NCI-H2196 (cell line): ENCODE data around the gene ADK.

Experiments
- DNase-seq: peaks from one replicate; lab custom pipeline; 2025; ENCODE audit not compliant: unreplicated experiment; lab: John Stamatoyannopoulos, UW

Gene ADK

DNA sequence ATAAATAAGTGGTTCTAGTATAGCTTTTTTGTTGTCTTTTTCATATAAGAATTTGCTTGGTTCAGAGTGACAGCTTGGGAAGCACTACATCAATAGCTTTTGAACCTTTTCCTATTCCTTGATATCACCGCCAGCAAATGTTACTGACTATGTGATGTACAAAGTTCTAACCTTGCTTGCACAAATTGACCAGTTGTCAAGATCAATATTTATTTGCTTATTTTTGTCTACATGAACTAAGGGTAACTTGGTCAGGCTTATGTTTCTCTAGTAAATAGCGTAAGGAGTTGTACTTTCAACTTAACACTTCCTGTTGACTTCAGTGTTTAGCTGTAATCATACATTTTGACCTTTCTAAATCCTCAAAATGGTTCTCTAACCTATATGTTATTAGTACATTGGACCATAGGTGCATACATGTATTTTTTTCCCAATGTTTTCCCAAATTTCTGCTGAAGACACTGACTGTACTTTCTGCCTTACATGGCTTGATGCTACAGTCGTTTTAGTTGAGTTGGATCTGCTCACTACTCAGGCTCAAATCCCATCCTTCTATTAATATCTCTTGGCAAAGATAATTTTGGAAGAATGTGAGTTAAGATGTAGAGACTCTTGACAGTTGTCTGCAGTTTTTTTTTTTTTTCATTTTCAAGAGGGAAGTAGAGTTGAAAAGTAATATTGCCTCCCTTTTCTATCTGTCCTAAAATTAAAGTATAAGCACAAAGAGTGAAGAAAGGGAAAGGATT is 436.3 kb downstream of the ADK start:
- DNase-seq = no peak

- peak; percentile 96 for DNase-seq
Observed at GRCh38 chr10:74589226-74589673, 438.2 kb downstream of the ADK start.

GRCh38 chr10:74589851-74590250 is 438.8 kb downstream of the ADK start:
- DNase-seq = no peak

DNA sequence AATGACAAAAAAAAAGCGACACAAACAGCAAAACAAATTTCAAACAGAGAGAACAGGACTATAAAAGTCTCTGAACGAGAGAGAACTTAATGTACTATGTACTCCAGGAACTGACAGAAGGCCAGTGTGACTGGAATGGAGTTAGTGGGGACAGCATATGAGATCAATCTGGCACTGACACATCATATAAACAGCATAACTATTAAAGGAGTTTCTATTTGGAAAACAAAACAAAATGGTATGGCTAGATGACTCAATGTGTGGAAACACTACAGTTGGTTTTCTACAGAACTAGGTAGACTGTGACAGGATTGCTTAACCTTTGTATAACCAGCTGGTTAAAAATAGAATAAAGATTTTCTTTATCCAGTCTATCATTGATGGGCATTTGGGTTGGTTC is 442.4 kb downstream of the ADK start:
- no peak for DNase-seq

DNA sequence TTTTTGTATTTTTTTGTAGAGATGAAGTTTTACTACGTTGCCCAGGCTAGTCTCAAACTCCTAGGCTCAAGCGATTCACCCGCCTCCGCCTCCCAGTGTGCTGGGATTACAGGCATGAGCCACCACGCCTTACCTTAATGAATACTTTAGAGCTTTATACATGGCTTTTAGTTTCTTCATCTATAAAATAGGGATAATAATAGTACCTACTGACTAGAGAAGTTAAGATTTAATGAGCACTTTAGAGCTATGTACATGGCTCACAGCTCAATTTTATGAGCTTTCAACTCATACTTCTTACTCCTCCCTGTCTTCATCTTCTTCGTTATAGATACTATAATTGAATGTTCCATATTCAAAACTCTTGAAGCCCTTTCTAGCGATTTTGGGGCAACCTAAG is 445.7 kb downstream of the ADK start:
- DNase-seq = no peak

- DNase-seq = no peak
Observed at GRCh38 chr10:74598891-74599566, 448.0 kb downstream of the ADK start.

DNA sequence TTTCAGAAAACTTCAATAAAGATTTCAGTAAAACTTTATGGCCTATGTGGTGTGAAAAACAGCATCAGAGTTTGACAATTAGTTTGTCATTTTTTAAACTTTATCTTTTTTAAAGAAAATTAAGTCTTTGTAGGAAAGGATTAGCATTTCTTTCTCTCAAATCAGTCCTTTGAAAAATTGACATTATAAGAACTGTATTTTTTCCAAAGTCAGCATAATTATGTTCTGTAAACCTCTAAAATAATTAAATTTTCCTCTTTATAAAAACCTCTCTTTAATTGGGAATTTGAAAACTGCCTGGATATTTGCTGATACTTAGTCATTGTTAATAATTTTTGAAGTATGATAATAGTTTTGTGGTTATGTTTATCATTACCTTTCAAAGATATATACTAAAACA is 448.7 kb downstream of the ADK start:
- no peak for DNase-seq

DNA sequence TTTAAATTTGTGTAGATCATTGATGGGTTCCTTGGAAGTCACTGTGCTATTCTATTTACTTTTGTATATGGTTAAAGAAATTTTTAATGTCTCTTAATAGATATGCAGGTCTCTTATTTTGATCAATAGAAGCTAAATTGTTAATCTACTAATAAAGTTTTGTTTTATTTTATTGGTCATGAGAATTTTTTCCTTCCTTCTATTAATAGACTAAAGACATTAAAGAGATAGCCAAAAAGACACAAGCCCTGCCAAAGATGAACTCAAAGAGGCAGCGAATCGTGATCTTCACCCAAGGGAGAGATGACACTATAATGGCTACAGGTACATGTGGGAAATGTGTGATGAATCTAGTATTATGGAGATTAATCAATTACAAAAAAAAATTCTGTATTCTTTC is 449.1 kb downstream of the ADK start:
- DNase-seq = no peak

DNA sequence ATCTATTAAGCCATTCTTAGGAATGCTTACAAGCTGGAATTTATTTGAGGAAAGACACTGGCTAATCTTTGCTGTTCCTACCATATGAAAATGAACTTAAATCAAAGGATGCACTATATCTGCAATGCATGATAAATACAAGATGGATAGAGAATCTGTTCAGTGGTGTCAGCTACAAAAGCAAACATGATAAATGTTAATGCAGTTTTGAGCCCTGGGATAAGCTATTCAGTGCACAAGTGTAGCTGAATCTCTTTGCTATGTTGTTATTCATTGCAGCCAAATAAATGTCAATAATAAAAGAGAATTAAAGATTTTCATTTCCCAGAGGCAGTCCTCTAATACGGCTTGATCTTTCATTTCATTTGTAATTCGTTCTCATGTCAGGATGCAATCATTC is 451.6 kb downstream of the ADK start:
- no peak for DNase-seq

DNA sequence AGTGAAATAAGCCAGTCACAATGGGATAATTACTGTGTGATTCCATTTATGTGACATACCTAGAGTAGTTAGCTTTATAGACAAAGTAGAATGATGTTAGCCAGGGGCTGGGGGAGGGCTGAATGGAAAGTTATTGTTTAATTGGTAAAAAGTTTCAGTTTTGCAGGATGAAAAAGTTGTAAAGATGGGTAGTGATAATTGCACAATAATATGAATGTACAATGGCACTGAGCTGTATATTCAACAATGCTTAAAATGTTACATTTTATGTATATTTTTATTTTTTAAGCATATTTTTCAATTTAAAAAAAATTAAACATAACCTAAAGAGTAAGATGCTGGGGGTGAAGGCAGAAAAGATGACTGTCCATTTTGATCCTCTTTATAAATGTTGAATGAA is 459.3 kb downstream of the ADK start:
- no peak for DNase-seq

GRCh38 chr10:74612195-74612594 is 461.2 kb downstream of the ADK start:
- DNase-seq = no peak

DNA sequence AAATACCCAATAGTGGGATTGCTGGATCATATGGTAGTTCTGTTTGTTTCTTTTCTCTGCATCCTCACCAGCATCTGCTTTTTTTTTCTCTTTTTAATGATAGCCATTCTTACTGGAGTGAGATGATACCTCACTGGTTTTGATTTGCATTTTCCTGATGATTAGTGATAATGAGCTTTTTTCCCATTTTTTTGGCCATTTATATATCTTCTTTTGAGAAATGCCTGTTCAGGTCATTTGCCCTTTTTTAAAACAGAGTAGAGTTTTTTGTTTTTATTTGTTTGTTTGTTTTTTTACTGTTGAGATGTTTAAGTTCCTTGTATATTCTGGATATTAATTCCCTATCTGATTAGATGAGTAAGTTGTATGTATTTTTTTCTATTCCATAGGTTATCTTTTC is 469.6 kb downstream of the ADK start:
- DNase-seq = no peak

DNA sequence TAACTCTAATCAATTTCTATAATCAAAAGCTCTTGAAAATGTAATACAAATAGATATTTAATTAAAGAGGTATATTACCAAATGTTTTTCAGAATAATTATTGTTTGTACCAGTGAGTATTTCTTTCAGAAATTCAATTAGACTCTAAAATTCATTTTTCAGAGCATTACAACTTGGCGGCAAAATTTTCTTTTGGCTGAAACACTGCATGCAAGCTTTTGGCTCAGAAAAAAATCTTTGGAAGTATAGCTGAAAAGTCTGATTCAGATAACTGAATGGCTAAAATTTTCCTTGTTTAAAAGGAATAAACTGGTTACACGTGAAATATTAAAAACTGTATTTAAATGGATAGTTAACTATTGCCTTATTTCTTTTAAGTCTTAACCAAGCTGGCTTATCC is 472.8 kb downstream of the ADK start:
- DNase-seq = no peak

- DNase-seq = no peak
Observed at GRCh38 chr10:74624501-74624900, 473.5 kb downstream of the ADK start.

- no peak for DNase-seq
Observed at GRCh38 chr10:74628136-74628535, 477.1 kb downstream of the ADK start.

GRCh38 chr10:74634995-74635536 is 484.0 kb downstream of the ADK start:
- no peak for DNase-seq

- no peak for DNase-seq
Observed at GRCh38 chr10:74635655-74636054, 484.6 kb downstream of the ADK start.

GRCh38 chr10:74637685-74638084 is 486.7 kb downstream of the ADK start:
- DNase-seq = no peak

DNA sequence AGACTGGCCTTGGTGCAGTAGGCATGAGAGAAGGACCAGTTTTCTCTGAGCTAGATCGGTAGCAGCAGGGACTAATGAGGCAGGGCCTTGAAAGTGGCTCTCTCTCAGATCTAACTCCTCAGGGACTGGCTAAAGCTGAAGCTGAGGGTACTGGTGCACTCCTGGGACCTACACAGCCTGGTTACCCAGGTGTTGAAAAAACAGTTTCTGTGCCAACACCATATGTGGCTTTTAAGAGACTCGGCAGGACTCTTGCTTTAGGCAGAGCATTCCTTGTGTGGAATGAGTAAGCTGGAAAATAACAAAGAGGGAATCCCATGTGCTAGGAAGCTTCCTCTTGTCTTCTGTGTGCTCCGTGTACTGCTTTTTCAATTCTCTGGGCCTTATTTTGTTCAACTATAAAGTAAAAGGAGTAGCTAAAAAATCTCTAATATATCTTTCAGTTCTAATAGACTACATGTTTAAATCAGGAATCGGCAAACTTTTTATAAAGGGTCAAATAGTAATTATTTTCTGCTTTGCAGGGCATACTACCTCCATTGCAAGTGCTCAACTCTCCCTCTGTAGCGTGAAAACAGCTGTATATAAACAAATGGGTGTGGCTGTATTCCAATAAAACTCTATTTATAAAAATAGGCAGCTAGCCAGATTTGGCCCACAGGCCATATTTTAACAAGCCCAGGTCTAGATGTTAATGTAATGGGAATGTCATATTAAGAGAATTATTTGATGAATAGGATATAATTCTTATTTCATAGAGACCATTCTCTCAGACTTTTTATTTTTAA is 489.3 kb downstream of the ADK start:
- DNase-seq = no peak

DNA sequence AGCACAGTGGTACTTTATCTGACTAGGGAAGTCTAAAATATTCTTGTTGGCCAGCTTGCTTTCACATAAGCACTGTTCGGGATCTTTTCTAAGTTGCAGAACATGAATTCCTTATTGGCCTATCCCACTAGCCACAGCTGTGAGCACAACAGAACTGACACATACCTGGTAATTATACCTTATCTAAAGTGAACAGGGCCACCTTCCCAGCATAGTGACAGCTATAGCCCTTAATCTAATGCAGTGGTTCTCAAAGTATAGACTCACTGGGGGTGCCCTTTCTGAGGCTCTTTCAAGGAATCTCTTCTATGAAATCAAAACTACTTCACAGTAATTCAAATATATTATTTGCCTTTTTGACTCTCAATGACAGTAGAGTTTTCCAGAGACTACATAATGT is 490.6 kb downstream of the ADK start:
- no peak for DNase-seq

DNA sequence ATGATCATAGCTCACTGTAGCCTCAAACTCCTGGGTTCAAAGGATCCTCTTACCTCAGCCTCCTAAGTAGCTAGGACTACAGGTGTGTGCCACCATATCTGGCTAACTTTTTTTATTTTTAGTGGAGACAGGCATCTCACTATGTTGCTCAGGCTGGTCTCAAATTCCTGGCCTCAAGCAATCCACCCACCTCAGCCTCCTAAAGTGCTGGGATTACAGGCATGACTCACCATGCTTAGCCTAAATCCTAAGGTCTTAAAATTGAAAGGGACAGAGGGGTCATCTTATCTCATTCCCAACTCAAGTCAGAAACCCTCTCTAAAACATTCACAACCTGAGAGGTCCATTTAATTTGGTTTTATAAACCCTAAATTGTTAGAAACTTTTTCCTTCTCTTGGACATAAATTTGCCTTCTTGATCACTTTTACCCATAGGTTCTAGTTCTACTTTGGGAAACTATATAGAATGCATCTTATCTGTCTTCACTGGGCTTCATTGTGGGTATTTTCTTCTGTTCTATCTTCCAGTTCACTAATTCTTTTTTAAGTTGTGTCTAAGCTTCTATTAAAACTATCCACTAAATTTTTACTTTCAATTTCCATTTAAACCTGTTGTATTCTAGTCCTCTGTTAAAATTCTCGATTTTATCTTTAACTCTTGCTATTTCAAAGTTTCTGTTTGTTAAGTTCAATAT is 492.0 kb downstream of the ADK start:
- no peak for DNase-seq
